Measurements from ENCODE around the gene TSPAN14. TPM values are rescaled to one million over a fixed set of nuclear protein-coding genes. Genes with fewer than 3 reads are reported as not detected.

TSPAN14 gene
- total and polyA plus RNA-seq, 2 of the 13 experiments (the other 11 are each of a cell fraction or from before 2014, with no cell fraction given): 24.1 to 80.6 TPM

DNA sequence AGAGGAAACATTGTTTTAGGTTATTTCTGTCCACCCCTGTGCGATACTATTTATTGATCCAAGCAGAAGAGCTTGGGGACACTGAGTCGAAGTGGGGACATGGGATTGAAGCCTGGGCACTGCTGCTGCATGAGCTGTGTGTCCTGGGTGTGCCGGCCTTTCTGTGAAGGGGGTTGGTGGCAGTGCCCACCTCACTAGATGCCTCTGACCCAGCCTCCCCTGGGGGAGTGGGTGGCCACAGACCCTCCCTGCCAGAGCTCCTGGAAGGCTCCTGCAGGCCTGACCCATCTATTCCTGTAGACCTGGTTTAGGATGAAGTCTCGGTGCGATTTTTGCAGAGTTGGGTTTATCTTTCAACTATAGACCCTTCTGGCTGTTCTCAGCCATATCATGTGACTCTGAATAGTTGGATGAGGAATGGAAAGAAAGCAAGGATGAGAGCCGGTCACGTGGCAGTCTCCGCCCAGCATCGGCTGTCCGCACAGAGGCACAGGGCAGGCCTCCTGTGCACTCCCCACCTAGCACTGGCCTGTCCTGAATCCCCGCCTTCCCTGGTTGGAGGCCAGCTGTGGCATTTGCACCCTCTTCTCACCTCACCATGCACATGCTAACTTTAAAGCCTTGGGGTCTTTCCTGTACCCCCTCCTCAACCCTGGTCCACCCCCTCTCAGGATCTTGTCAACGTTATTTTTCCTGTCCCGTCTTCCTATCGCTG, 66.0 kb downstream of the TSPAN14 start:
- H3K27ac ChIP-seq (ENCODE audit: extremely low read length, insufficient read depth, low read length): no peak overlapping the region
- no peak overlapping the region for H3K4me3 ChIP-seq (replicated peaks in 1 of 3; ENCODE audit: insufficient read depth in 1 of 3, low read depth in 2 of 3, low read length in 3 of 3)
- no peaks in the 10 kb centered on the region for H3K9me3 ChIP-seq (ENCODE audit: low read length)
- H3K9ac ChIP-seq (ENCODE audit: insufficient read depth, low read depth, low read length): no peak overlapping the region
- no peak overlapping the region for H2AFZ ChIP-seq (ENCODE audit: low read length)
- peaks cover 10% of the 10 kb centered on the region for H3K4me1 ChIP-seq (ENCODE audit: insufficient read depth, low read length)
- no peak overlapping the region for H3K4me2 ChIP-seq (ENCODE audit: low read depth, low read length)
- intact Hi-C loops (cut with micrococcal nuclease; ENCODE audit: unreplicated experiment) (no loop called here), in situ Hi-C loops (cut with HindIII; ENCODE audit: extremely low pct_ligation_motif_present, low pct_unique_long_range_greater_than_20kb) (loop anchor here (25.0 kb wide), 1 partner anchor 258 kb away; no protein-coding TSS in a partner anchor)
- no TSS peak for BruUV-seq (replicated peaks)
- H3K79me2 ChIP-seq (ENCODE audit: insufficient read depth, low read length): no peaks in the 10 kb centered on the region
- peaks cover 28 to 49% of the 10 kb centered on the region in 2 experiments for H3K36me3 ChIP-seq (replicated peaks in 1 of 2; ENCODE audit: control insufficient read depth in 1 of 2, insufficient read depth in 2 of 2, low read length in 2 of 2)
- ATAC-seq (no peak), DNase-seq (ENCODE audit: low spot score) (no peak), FAIRE-seq (no peak)
- WGBS (ENCODE audit: low lambda C conversion rate): 92% methylated on average over 14 of the region's 14 CpGs
- TF ChIP-seq ZNF775 (CRISPR knock-in tag; IDR thresholded peaks at IDR 0.05; ENCODE audit: borderline replicate concordance) (no peak), AGO2 (optimal IDR thresholded peaks at IDR 0.05; ENCODE audit: low read depth, low read length) (peak; percentile 50), SKI (IDR thresholded peaks at IDR 0.05; ENCODE audit: partially characterized antibody) (no peak), IRF2 (CRISPR knock-in tag; IDR thresholded peaks at IDR 0.05) (no peak), ZNF790 (CRISPR knock-in tag; IDR thresholded peaks at IDR 0.05; ENCODE audit: borderline replicate concordance) (no peak)
- POLR2A ChIA-PET: no interaction called here
- no peaks in the 10 kb centered on the region for H3K27me3 ChIP-seq (ENCODE audit: control insufficient read depth in 1 of 2, insufficient read depth in 2 of 2, low read length in 2 of 2)
- 0 out of 2 replicates have a peak, but pooled peaks cover 2% of the 10 kb centered on the region for H4K20me1 ChIP-seq (ENCODE audit: insufficient read depth, low read length)
- CTCF ChIA-PET (ENCODE audit: low intra/inter-chr PET ratio, low total read pairs): no interaction called here

DNA sequence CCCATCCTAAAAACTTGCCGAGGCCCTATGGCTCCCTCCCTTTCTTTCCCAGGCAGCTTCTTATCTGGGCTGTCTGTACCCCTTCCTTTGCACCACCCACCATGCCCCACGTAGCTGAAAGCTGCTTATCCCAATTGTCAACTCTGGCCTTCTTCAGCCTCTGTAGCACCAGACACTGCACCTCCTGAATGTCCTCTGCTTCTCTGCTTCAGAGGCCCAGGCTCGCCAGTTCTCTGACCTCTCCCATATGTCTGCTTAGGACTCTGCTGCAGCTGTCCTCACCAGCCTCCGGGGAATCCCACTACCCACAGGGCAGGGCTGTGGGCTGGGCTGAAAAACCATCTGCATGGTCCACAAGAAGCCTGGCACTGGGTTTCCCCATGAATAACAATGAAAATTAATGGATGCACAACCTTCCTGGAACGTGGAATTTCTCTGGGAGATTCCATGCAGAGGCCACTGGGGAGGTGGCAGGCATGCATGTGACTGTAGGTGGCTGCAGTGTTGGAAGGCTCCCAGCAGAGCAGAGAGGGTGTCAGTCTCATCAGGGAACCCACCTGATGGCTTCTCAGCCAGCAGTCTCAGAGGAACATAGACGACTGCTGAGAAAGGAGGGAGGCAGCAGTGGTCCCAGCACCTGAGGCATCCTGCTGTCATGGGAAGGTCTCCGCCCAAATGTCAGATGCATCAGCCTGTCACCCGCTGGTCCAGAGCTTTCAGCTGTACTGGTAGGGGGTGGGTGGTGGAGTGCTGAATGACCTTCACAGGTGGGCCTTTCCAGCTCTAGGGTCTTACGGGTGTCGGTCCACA, 66.8 kb downstream of the TSPAN14 start:
- Histone ChIP-seq H3K9ac (ENCODE audit: insufficient read depth, low read depth, low read length) (no peak overlapping the region), H3K79me2 (ENCODE audit: insufficient read depth, low read length) (no peaks in the 10 kb centered on the region), H3K27ac (ENCODE audit: extremely low read length, insufficient read depth, low read length) (no peak overlapping the region), H4K20me1 (ENCODE audit: insufficient read depth, low read length) (0 out of 2 replicates have a peak, but pooled peaks cover 2% of the 10 kb centered on the region), H3K27me3 (ENCODE audit: control insufficient read depth in 1 of 2, insufficient read depth in 2 of 2, low read length in 2 of 2) (no peaks in the 10 kb centered on the region), H3K9me3 (ENCODE audit: low read length) (no peaks in the 10 kb centered on the region), H3K4me2 (ENCODE audit: low read depth, low read length) (no peak overlapping the region), H3K36me3 (replicated peaks in 1 of 2; ENCODE audit: control insufficient read depth in 1 of 2, insufficient read depth in 2 of 2, low read length in 2 of 2) (peaks cover 22 to 42% of the 10 kb centered on the region in 2 experiments), H3K4me1 (ENCODE audit: insufficient read depth, low read length) (peaks cover 10% of the 10 kb centered on the region), H3K4me3 (replicated peaks in 1 of 3; ENCODE audit: insufficient read depth in 1 of 3, low read depth in 2 of 3, low read length in 3 of 3) (no peak overlapping the region), H2AFZ (ENCODE audit: low read length) (no peak overlapping the region)
- in situ Hi-C loops (cut with HindIII; ENCODE audit: extremely low pct_ligation_motif_present, low pct_unique_long_range_greater_than_20kb): loop anchor here (25.0 kb wide), 1 partner anchor 259 kb away; no protein-coding TSS in a partner anchor
- 95% methylated on average over 9 of the region's 10 CpGs for WGBS (ENCODE audit: low lambda C conversion rate)
- intact Hi-C loops (cut with micrococcal nuclease; ENCODE audit: unreplicated experiment): no loop called here
- POLR2A ChIA-PET: interaction anchor here (0.6 kb wide), 1 partner anchor 27 kb away, joined by 3 read pairs; no protein-coding TSS in a partner anchor
- FAIRE-seq (no peak), ATAC-seq (peak; percentile 5; the same call in 1 of the 3 replicates), DNase-seq (ENCODE audit: low spot score) (no peak)
- CTCF ChIA-PET (ENCODE audit: low intra/inter-chr PET ratio, low total read pairs): no interaction called here
- 0 out of 4 replicates have a peak, but pooled peaks of 1 of the 2 experiments have one; percentile 13 for TF ChIP-seq POLR2A (IDR thresholded peaks at IDR 0.05; ENCODE audit: insufficient read depth in 1 of 2, low read depth in 2 of 2, low read length in 2 of 2)
- no peak for TF ChIP-seq ZNF468 (CRISPR knock-in tag; IDR thresholded peaks at IDR 0.05)
- TF ChIP-seq LCORL (IDR thresholded peaks at IDR 0.05): no peak
- TF ChIP-seq LCORL (CRISPR knock-in tag; IDR thresholded peaks at IDR 0.05): no peak
- peak; percentile 90 for TF ChIP-seq RBM22 (optimal IDR thresholded peaks at IDR 0.05; ENCODE audit: low read length)
- BruUV-seq (replicated peaks): no TSS peak
